Endothelial cell of umbilical vein (primary cell): ENCODE data around the gene CELF5. TPM values are rescaled to one million over a fixed set of nuclear protein-coding genes. Genes with fewer than 3 reads are reported as not detected.

Source experiments
- BruUV-seq: library from RNA; stranded (reverse); fragments of 400-500 nt; replicated peaks from 2 replicates; lab custom pipeline; 2021; lab: Mats Ljungman, UMichigan
- CTCF ChIA-PET: fragments of 300-600, 350-600 bp; sonication (Branson Sonifier 250); formaldehyde crosslinking; loops from one replicate; lab custom pipeline; 2021; ENCODE audit warnings: antibody characterized with exemption, inconsistent platforms; lab: Charles Lee
- POLR2A ChIA-PET: fragments of 300-600, 350-600 bp; sonication (Branson Sonifier 250); formaldehyde crosslinking; loops from one replicate; lab custom pipeline; 2021; ENCODE audit warnings: antibody characterized with exemption, inconsistent platforms; lab: Charles Lee
- DNase-seq: peaks from one replicate; pipeline ENCODE4 v3.0.0-alpha.2; 2011; ENCODE audit warnings: low read depth, low spot score
- FAIRE-seq: peaks from 2 replicates; lab custom pipeline; 2011; peaks lifted over from hg19 to GRCh38; lab: Jason Lieb, UNC
- H2AFZ ChIP-seq: 2 replicates; pipeline ENCODE4 v1.6.0; 2012; ENCODE audit warnings: low read depth, low read length, control low read depth, inconsistent platforms
- H3K27ac ChIP-seq: 2 replicates; pipeline ENCODE4 v1.5.1; 2011; ENCODE audit warnings: low read depth, mild to moderate bottlenecking, control low read depth, low read length, moderate library complexity; ENCODE audit not compliant: insufficient read depth
- H3K27me3 ChIP-seq, 2 experiments: 2 replicates each; pipeline versions ENCODE4 v1.6.0 to v1.6.1; 2011; ENCODE audit warnings: low read length in 2 of 2, mixed read lengths in 1 of 2; ENCODE audit not compliant: control insufficient read depth in 2 of 2, insufficient read depth in 2 of 2
- H3K36me3 ChIP-seq, 2 experiments: 2 replicates in 1 of 2; 3 replicates in 1 of 2; pipeline ENCODE4 v1.5.1; 2011; ENCODE audit warnings: low read length in 2 of 2, mild to moderate bottlenecking in 1 of 2, moderate library complexity in 1 of 2; ENCODE audit not compliant: control insufficient read depth in 2 of 2, insufficient read depth in 2 of 2; ENCODE audit errors: extremely low read depth in 1 of 2
- H3K4me1 ChIP-seq: 3 replicates; pipeline ENCODE4 v1.5.1; 2011; ENCODE audit warnings: mild to moderate bottlenecking, low read length; ENCODE audit not compliant: control insufficient read depth, insufficient read depth; ENCODE audit errors: extremely low read depth
- H3K4me2 ChIP-seq: 2 replicates; pipeline ENCODE4 v1.6.1; 2011; ENCODE audit warnings: low read length, control low read depth, mixed read lengths; ENCODE audit not compliant: insufficient read depth
- H3K4me3 ChIP-seq, 3 experiments: fragments of 200-600 bp in 1 of 3; sonication (generic), shearing (Covaris generic) in 1 of 3; replicated peaks in 1 of 3; 2 replicates each; pipeline ENCODE4 v1.5.1; 2011 to 2016; ENCODE audit warnings: control low read depth in 3 of 3, low read length in 3 of 3, mild to moderate bottlenecking in 2 of 3, inconsistent platforms in 1 of 3, low read depth in 1 of 3, moderate library complexity in 1 of 3; ENCODE audit not compliant: insufficient read depth in 1 of 3
- H3K79me2 ChIP-seq: 2 replicates; pipeline ENCODE4 v1.6.0; 2012; ENCODE audit warnings: low read length, inconsistent platforms; ENCODE audit not compliant: control insufficient read depth, insufficient read depth
- H3K9ac ChIP-seq: replicated peaks from 2 replicates; pipeline ENCODE3; 2011; ENCODE audit warnings: low read length, control low read depth; ENCODE audit not compliant: insufficient read depth; ENCODE audit errors: extremely low read depth
- H3K9me1 ChIP-seq: replicated peaks from 3 replicates; pipeline ENCODE4 v1.6.0; 2011; ENCODE audit warnings: mild to moderate bottlenecking, low read length; ENCODE audit not compliant: control insufficient read depth, insufficient read depth; ENCODE audit errors: extremely low read depth
- H3K9me3 ChIP-seq: replicated peaks from 2 replicates; pipeline ENCODE4 v1.5.1; 2012; ENCODE audit warnings: low read length, inconsistent platforms; ENCODE audit not compliant: control insufficient read depth, insufficient read depth
- H4K20me1 ChIP-seq: replicated peaks from 2 replicates; pipeline ENCODE3; 2011; ENCODE audit warnings: mild to moderate bottlenecking, low read length; ENCODE audit not compliant: control insufficient read depth, insufficient read depth; ENCODE audit errors: extremely low read depth
- CTCF ChIP-seq, 2 donors: IDR thresholded peaks; 1 replicate in 1 of 2; 2 replicates in 1 of 2; pipeline ENCODE4 v1.5.1; 2011; ENCODE audit warnings: low read length in 2 of 2, mild to moderate bottlenecking in 2 of 2, moderate library complexity in 2 of 2, control low read depth in 1 of 2, inconsistent platforms in 1 of 2, low read depth in 1 of 2; ENCODE audit not compliant: insufficient read depth in 1 of 2; ENCODE audit errors: extremely low read depth in 1 of 2
- EZH2 ChIP-seq: IDR thresholded peaks from 2 replicates; pipeline ENCODE4 v1.6.1; 2012; ENCODE audit warnings: borderline replicate concordance, low read depth, mild to moderate bottlenecking, moderate library complexity, low read length, inconsistent platforms; ENCODE audit not compliant: severe bottlenecking
- FOS ChIP-seq: IDR thresholded peaks from 2 replicates; pipeline ENCODE4 v1.6.1; 2011; ENCODE audit warnings: mild to moderate bottlenecking, low read length, moderate library complexity, borderline replicate concordance; ENCODE audit not compliant: insufficient read depth
- GATA2 ChIP-seq: IDR thresholded peaks from 2 replicates; pipeline ENCODE4 v1.7.0; 2011; ENCODE audit warnings: low read depth, mild to moderate bottlenecking, moderate library complexity, mixed read lengths, low read length; ENCODE audit not compliant: insufficient read length, insufficient read depth
- JUN ChIP-seq: IDR thresholded peaks from 2 replicates; pipeline ENCODE4 v1.6.1; 2011; ENCODE audit warnings: borderline replicate concordance, low read depth; ENCODE audit not compliant: insufficient read length, insufficient read depth
- MYC ChIP-seq: IDR thresholded peaks from one replicate; pipeline ENCODE4 v1.6.1; 2011; ENCODE audit warnings: mild to moderate bottlenecking, low read depth, low read length
- POLR2A ChIP-seq: IDR thresholded peaks from 2 replicates; pipeline ENCODE4 v1.6.1; 2012; ENCODE audit warnings: low read depth, mild to moderate bottlenecking, control low read depth, low read length
- POLR2AphosphoS5 ChIP-seq: IDR thresholded peaks from 2 replicates; pipeline ENCODE4 v1.6.1; 2012; ENCODE audit warnings: low read depth, mild to moderate bottlenecking, control low read depth, low read length, moderate library complexity; ENCODE audit not compliant: insufficient read depth
- dilution Hi-C: fragments of 300-500 bp; cut with MboI; formaldehyde crosslinking; loops from one replicate; pipeline ENCODE4 v1.15.0; 2019; ENCODE audit warnings: low sequenced_read_pairs; ENCODE audit not compliant: extremely low pct_ligation_motif_present
- intact Hi-C: fragments of 100-400 bp; cut with micrococcal nuclease; formaldehyde crosslinking; loops from one replicate; pipeline ENCODE4 v1.10.0; 2022
- polyA plus RNA-seq, 4 experiments: library from polyadenylated mRNA; depleted of rRNA in 3 of 4; stranded (reverse) in 3 of 4; unstranded in 1 of 4; fragments of >200 nt; gene quantifications; 2 replicates each; pipeline versions ENCODE4 v1.2.1 to v1.2.3, GENCODE V29; 2011 to 2012; ENCODE audit warnings: missing spikeins in 1 of 4
- total RNA-seq: library from RNA; stranded (reverse); gene quantifications from 2 replicates; pipeline ENCODE4 v1.2.3, GENCODE V29; 2021
- TF ChIP-seq, protein P1 (sequence below): IDR thresholded peaks from 2 replicates; pipeline ENCODE4 v1.6.1; 2011; ENCODE audit not compliant: insufficient read depth, insufficient read length

The CELF5 gene
- total and polyA plus RNA-seq, 2 donors (not counting 3 experiments of a cell fraction or from before 2014, with no cell fraction given), result not detected

- Histone ChIP-seq H4K20me1 (no peaks in the 10 kb centered on the region), H3K9ac (no peak overlapping the region), H2AFZ (no peak overlapping the region), H3K36me3 (peaks cover 0 to 23% of the 10 kb centered on the region in 2 experiments), H3K9me1 (no peaks in the 10 kb centered on the region), H3K79me2 (no peaks in the 10 kb centered on the region), H3K4me3 (no peak overlapping the region), H3K9me3 (no peaks in the 10 kb centered on the region), H3K4me2 (no peak overlapping the region), H3K27ac (no peak overlapping the region), H3K4me1 (no peaks in the 10 kb centered on the region), H3K27me3 (no peaks in the 10 kb centered on the region)
- FAIRE-seq (no peak), DNase-seq (no peak)
- POLR2A ChIA-PET, result no interaction called here
- TF ChIP-seq EZH2 (no peak), POLR2AphosphoS5 (no peak), JUN (no peak), GATA2 (no peak), MYC (no peak), POLR2A (no peak), CTCF (IDR thresholded peaks at IDR 0.05; ENCODE audit: extremely low read depth in 1 of 2, insufficient read depth in 1 of 2, low read depth in 1 of 2, low read length in 2 of 2) (no peak), FOS (no peak)
- TF ChIP-seq, protein P1, sequence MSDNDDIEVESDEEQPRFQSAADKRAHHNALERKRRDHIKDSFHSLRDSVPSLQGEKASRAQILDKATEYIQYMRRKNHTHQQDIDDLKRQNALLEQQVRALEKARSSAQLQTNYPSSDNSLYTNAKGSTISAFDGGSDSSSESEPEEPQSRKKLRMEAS, result no peak
- CTCF ChIA-PET, result interaction anchor here (1.2 kb wide), 1 partner anchor 132 kb away, joined by 3 read pairs; no protein-coding TSS in a partner anchor
- intact Hi-C loops, result no loop called here
- dilution Hi-C loops, result no loop called here
- BruUV-seq, result no TSS peak
Measured at GRCh38 chr19:3208317-3209207, 15.9 kb upstream of the CELF5 start.
